ENCODE measurements around the gene HS3ST5. TPM values are rescaled to one million over a fixed set of nuclear protein-coding genes. Genes with fewer than 3 reads are reported as not detected.

Gene HS3ST5
- polyA plus RNA-seq, 3 donors = not detected

GRCh38 chr6:114288701-114289495, 53.9 kb downstream of the HS3ST5 start:
- Histone ChIP-seq H3K36me3 (replicated peaks in 1 of 2; ENCODE audit: control insufficient read depth in 1 of 2, insufficient read depth in 2 of 2, low read length in 2 of 2) (no peaks in the 10 kb centered on the region), H3K4me1 (ENCODE audit: control insufficient read depth in 1 of 2, insufficient read depth in 2 of 2, low read length in 2 of 2) (no peaks in the 10 kb centered on the region), H3K79me2 (ENCODE audit: insufficient read depth, low read length) (no peaks in the 10 kb centered on the region), H4K20me1 (ENCODE audit: insufficient read depth, low read length) (no peaks in the 10 kb centered on the region), H3K9ac (ENCODE audit: insufficient read depth, low read length, poor library complexity, severe bottlenecking) (no peak overlapping the region), H2AFZ (ENCODE audit: insufficient read depth, low read depth, low read length, poor library complexity, severe bottlenecking) (no peak overlapping the region), H3K27ac (ENCODE audit: low read depth in 1 of 2, low read length in 2 of 2) (no peak overlapping the region), H3K9me3 (replicated peaks in 1 of 2; ENCODE audit: control insufficient read depth in 1 of 2, insufficient read depth in 1 of 2, low read length in 2 of 2) (no peaks in the 10 kb centered on the region), H3K4me3 (replicated peaks in 1 of 3; ENCODE audit: low read depth in 2 of 3, low read length in 3 of 3) (no peak overlapping the region), H3K4me2 (replicated peaks; ENCODE audit: extremely low read depth, low read length, poor library complexity, severe bottlenecking) (no peak overlapping the region), H3K27me3 (ENCODE audit: control insufficient read depth in 2 of 2, insufficient read depth in 2 of 2, low read length in 2 of 2) (no peaks in the 10 kb centered on the region)
- Mint-ChIP-seq H3K4me3 (no peak overlapping the region), H3K27ac (no peak overlapping the region), H3K27me3 (ENCODE audit: low read depth in 3 of 3) (peaks cover 0 to 4% (median 0%) of the 10 kb centered on the region in 3 donors), H3K9me3 (peaks cover 0 to 2% (median 0%) of the 10 kb centered on the region in 7 donors), H3K4me1 (no peaks in the 10 kb centered on the region), H3K36me3 (no peaks in the 10 kb centered on the region)
- DNase-seq = no peak
- intact Hi-C loops (cut with micrococcal nuclease) = no loop called here
- WGBS (ENCODE audit: insufficient coverage) = no CpG with 5 or more reads among the region's 3 CpGs
- no peak for TF ChIP-seq CTCF (IDR thresholded peaks at IDR 0.05)

- H3K9me3 ChIP-seq (replicated peaks in 1 of 2; ENCODE audit: control insufficient read depth in 1 of 2, insufficient read depth in 1 of 2, low read length in 2 of 2) = no peaks in the 10 kb centered on the region
- H3K27me3 ChIP-seq (ENCODE audit: control insufficient read depth in 2 of 2, insufficient read depth in 2 of 2, low read length in 2 of 2) = no peaks in the 10 kb centered on the region
- Mint-ChIP-seq H3K4me1 (no peaks in the 10 kb centered on the region), H3K9me3 (peaks cover 0 to 2% (median 0%) of the 10 kb centered on the region in 7 donors), H3K27ac (no peak overlapping the region), H3K36me3 (no peaks in the 10 kb centered on the region), H3K27me3 (ENCODE audit: low read depth in 3 of 3) (peaks cover 0 to 1% (median 0%) of the 10 kb centered on the region in 3 donors), H3K4me3 (no peak overlapping the region)
- no peaks in the 10 kb centered on the region for H3K79me2 ChIP-seq (ENCODE audit: insufficient read depth, low read length)
- TF ChIP-seq CTCF (IDR thresholded peaks at IDR 0.05) = no peak
- H3K36me3 ChIP-seq (replicated peaks in 1 of 2; ENCODE audit: control insufficient read depth in 1 of 2, insufficient read depth in 2 of 2, low read length in 2 of 2) = no peaks in the 10 kb centered on the region
- no CpG with 5 or more reads among the region's 2 CpGs for WGBS (ENCODE audit: insufficient coverage)
- no peaks in the 10 kb centered on the region for H4K20me1 ChIP-seq (ENCODE audit: insufficient read depth, low read length)
- no peak overlapping the region for H3K4me2 ChIP-seq (replicated peaks; ENCODE audit: extremely low read depth, low read length, poor library complexity, severe bottlenecking)
- DNase-seq = no peak
- no peak overlapping the region for H2AFZ ChIP-seq (ENCODE audit: insufficient read depth, low read depth, low read length, poor library complexity, severe bottlenecking)
- no peaks in the 10 kb centered on the region for H3K4me1 ChIP-seq (ENCODE audit: control insufficient read depth in 1 of 2, insufficient read depth in 2 of 2, low read length in 2 of 2)
- no peak overlapping the region for H3K27ac ChIP-seq (ENCODE audit: low read depth in 1 of 2, low read length in 2 of 2)
- H3K9ac ChIP-seq (ENCODE audit: insufficient read depth, low read length, poor library complexity, severe bottlenecking) = no peak overlapping the region
- H3K4me3 ChIP-seq (replicated peaks in 1 of 3; ENCODE audit: low read depth in 2 of 3, low read length in 3 of 3) = no peak overlapping the region
- intact Hi-C loops (cut with micrococcal nuclease) = no loop called here
Observed at GRCh38 chr6:114287461-114287860, 55.4 kb downstream of the HS3ST5 start.
